Activated B cell treated with CpG ODN at 0.5 μM for 24 hours (primary cell): ENCODE measurements around the gene CST7. TPM values are rescaled to one million over a fixed set of nuclear protein-coding genes. Genes with fewer than 3 reads are reported as not detected.

Source experiments
- ATAC-seq: fragments of 200-7000 bp; cut with Tn5 transposase; one replicate; pipeline ENCODE4 v1.10.0; 2021; ENCODE audit warnings: low read depth, mild to moderate bottlenecking, moderate library complexity
- CTCF ChIA-PET: fragments of 350-600 bp; sonication (Branson Sonifier 250); formaldehyde crosslinking; loops from one replicate; lab custom pipeline; 2021; ENCODE audit warnings: antibody characterized with exemption; lab: Charles Lee
- POLR2A ChIA-PET: fragments of 350-600 bp; sonication (Branson Sonifier 250); formaldehyde crosslinking; loops from one replicate; lab custom pipeline; 2021; ENCODE audit warnings: antibody characterized with exemption; lab: Charles Lee
- DNase-seq: peaks from one replicate; pipeline ENCODE4 v3.0.0; 2022
- H3K27ac Mint-ChIP-seq: one replicate; pipeline ENCODE4 v1.8.0; 2020; ENCODE audit warnings: mixed read lengths
- H3K27me3 Mint-ChIP-seq: one replicate; pipeline ENCODE4 v1.8.0; 2021; ENCODE audit warnings: mixed read lengths
- H3K36me3 Mint-ChIP-seq: one replicate; pipeline ENCODE4 v1.8.0; 2021; ENCODE audit warnings: low read depth, mixed read lengths
- H3K4me1 Mint-ChIP-seq: one replicate; pipeline ENCODE4 v1.8.0; 2021; ENCODE audit warnings: mixed read lengths
- H3K4me3 Mint-ChIP-seq: one replicate; pipeline ENCODE4 v1.8.0; 2020; ENCODE audit warnings: mild to moderate bottlenecking, mixed read lengths
- H3K9me3 Mint-ChIP-seq: one replicate; pipeline ENCODE4 v1.8.0; 2020; ENCODE audit warnings: mixed read lengths
- intact Hi-C: fragments of 100-400 bp; cut with micrococcal nuclease; formaldehyde crosslinking; loops from one replicate; pipeline ENCODE4 v1.15.1; 2024
- total RNA-seq: library from RNA; stranded (reverse); gene quantifications from 2 replicates; pipeline ENCODE4 v1.2.3, GENCODE V29; 2022
- TF ChIP-seq, protein P1 (sequence below): fragments of 200-600 bp; IDR thresholded peaks from one replicate; pipeline ENCODE4 v1.8.0; 2022; ENCODE audit warnings: antibody characterized with exemption, mild to moderate bottlenecking

CST7 gene, protein sequence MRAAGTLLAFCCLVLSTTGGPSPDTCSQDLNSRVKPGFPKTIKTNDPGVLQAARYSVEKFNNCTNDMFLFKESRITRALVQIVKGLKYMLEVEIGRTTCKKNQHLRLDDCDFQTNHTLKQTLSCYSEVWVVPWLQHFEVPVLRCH
- 0.86 and 1.0 TPM in 2 replicates for total RNA-seq

DNA sequence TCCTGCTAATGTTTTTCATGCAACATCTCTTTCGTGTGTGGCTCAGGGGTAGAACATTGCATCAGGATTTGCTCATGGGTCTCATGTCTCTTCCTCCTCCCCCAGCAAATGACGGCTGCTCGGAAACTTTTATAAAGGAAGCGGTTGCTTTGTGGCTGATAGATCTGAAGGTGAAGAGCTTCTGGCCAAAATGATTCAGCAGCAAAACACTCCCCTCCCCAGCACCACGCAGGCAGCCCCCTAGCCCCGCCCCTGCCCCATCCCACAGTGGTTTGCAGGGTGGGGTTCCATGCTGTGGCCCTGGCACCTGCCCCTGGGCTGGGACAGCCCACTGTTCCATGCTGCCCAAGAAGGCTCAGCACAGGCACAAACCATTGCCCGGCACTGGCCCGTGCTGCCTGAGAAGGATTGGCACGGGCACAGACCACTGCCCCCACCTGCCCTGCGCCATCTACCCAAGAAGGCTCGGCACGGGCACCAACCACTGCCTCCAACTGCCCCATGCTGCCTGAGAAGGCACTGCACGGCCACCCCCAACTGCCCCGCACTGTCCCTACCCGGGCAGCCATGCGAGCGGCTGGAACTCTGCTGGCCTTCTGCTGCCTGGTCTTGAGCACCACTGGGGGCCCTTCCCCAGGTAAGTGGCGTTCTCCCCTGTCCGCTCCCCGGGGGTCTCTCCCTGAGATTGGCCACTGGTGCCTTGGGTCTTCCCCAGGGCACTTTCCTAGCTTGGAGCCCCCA is at the start of gene CST7:
TSS of gene CST7 (plus strand) at position 331 of the 741 bp plus-strand sequence. CDS start at position 568, 237 bp downstream.
- H3K36me3 Mint-ChIP-seq = peaks cover 2% of the 10 kb centered on the region

DNA sequence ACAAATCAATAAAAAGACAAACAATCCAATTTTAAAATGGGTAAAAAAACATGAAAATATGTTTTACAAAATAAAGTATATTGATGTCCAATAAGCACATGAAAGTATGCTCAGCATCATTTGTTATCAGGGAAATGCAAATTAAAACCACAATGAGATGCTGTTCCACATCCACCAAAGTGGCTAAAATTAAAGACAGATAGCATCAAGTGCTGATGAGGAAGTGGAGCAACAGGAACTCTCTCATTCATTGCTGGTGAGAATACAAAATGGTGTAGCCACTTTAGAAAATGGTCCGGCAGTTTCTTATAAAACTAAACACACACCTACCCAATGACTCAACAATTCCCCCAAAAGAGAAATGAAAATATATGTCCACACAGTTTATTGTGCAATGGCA is 42.3 kb upstream of the CST7 start:
- ChIA-PET CTCF (no interaction called here), POLR2A (no interaction called here)
- H3K4me3 Mint-ChIP-seq = no peak overlapping the region
- peaks cover 2% of the 10 kb centered on the region for H3K36me3 Mint-ChIP-seq
- TF ChIP-seq, protein P1, sequence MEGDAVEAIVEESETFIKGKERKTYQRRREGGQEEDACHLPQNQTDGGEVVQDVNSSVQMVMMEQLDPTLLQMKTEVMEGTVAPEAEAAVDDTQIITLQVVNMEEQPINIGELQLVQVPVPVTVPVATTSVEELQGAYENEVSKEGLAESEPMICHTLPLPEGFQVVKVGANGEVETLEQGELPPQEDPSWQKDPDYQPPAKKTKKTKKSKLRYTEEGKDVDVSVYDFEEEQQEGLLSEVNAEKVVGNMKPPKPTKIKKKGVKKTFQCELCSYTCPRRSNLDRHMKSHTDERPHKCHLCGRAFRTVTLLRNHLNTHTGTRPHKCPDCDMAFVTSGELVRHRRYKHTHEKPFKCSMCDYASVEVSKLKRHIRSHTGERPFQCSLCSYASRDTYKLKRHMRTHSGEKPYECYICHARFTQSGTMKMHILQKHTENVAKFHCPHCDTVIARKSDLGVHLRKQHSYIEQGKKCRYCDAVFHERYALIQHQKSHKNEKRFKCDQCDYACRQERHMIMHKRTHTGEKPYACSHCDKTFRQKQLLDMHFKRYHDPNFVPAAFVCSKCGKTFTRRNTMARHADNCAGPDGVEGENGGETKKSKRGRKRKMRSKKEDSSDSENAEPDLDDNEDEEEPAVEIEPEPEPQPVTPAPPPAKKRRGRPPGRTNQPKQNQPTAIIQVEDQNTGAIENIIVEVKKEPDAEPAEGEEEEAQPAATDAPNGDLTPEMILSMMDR = no peak
- DNase-seq (no peak), ATAC-seq (no peak)
- H3K27ac Mint-ChIP-seq = no peak overlapping the region
- H3K27me3 Mint-ChIP-seq = no peaks in the 10 kb centered on the region
- peaks cover 13% of the 10 kb centered on the region for H3K9me3 Mint-ChIP-seq
- intact Hi-C loops = no loop called here
- H3K4me1 Mint-ChIP-seq = no peaks in the 10 kb centered on the region

More for the DNA sequence above, at the start of gene CST7:
- DNase-seq (no peak), ATAC-seq (no peak)
- peaks cover 23% of the 10 kb centered on the region for H3K9me3 Mint-ChIP-seq
- POLR2A ChIA-PET = no interaction called here
- H3K27me3 Mint-ChIP-seq = peaks cover 18% of the 10 kb centered on the region
- intact Hi-C loops = no loop called here
- H3K4me3 Mint-ChIP-seq = no peak within 1 kb of the TSS
- no peak within 1 kb of the TSS for H3K27ac Mint-ChIP-seq
- TF ChIP-seq, protein P1 = no peak
- CTCF ChIA-PET = no interaction called here
- peaks cover 5% of the 10 kb centered on the region for H3K4me1 Mint-ChIP-seq

DNA sequence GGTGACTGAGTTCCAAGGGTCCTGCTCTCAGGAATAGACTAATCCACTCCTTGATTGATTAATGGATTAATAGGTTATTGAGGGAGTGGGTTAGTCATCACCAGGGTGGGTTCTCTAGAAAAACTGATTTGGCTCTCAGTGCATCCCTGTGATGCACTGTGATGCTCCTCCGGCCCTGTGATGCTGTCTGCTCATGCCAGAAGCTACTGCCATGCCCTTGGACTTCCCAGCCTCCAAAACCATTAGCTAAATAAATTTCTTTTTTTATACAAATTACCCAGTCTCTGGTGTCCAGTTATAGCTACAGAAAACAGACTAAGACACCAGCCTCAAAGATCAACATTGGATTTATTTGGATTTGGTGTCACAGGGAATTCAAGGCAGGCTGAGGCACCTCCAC is 40.4 kb upstream of the CST7 start:
- Mint-ChIP-seq H3K27ac (no peak overlapping the region), H3K9me3 (peaks cover 13% of the 10 kb centered on the region), H3K4me1 (no peaks in the 10 kb centered on the region), H3K27me3 (no peaks in the 10 kb centered on the region), H3K36me3 (peaks cover 2% of the 10 kb centered on the region), H3K4me3 (no peak overlapping the region)
- POLR2A ChIA-PET = no interaction called here
- no peak for DNase-seq
- intact Hi-C loops = no loop called here
- ATAC-seq = no peak
- CTCF ChIA-PET = no interaction called here
- TF ChIP-seq, protein P1 = no peak

DNA sequence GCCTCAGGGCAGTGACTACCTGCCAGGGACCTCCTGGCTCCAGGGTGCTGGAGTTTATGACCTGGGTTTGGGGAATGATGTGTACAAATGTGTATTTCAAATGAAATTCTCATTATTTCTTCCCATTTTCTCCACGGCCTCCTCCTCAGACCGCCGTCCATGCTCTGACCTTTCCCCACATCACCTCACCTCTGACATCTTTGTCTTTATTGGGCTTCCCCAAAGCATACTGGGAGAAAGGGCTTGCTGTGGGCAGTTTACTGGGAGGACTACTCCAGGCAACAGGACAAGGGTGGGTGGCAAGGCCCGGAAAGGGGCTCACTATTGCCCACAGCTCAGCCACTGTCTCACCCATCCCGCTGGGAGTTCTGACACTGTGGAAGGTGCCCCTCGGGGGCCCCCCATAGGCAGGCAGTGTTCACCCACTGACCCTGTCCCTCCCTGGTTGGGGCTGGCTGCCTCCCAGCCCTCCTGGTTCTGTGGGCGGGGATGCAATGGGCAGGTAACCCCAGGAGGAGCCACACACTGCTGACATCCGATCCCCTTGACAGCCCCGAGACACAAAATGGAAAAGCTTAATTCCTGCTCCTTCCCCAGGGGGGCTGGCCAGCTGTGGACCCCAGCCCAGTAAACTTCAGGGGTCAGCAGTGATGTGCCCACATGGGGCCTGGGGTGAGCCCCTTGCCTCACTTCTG is 39.8 kb upstream of the CST7 start:
- peaks cover 13% of the 10 kb centered on the region for H3K9me3 Mint-ChIP-seq
- intact Hi-C loops = no loop called here
- H3K27me3 Mint-ChIP-seq = no peaks in the 10 kb centered on the region
- CTCF ChIA-PET = no interaction called here
- no peaks in the 10 kb centered on the region for H3K4me1 Mint-ChIP-seq
- H3K4me3 Mint-ChIP-seq = no peak overlapping the region
- TF ChIP-seq, protein P1 = no peak
- DNase-seq (no peak), ATAC-seq (no peak)
- H3K36me3 Mint-ChIP-seq = peaks cover 2% of the 10 kb centered on the region
- POLR2A ChIA-PET = no interaction called here
- no peak overlapping the region for H3K27ac Mint-ChIP-seq

DNA sequence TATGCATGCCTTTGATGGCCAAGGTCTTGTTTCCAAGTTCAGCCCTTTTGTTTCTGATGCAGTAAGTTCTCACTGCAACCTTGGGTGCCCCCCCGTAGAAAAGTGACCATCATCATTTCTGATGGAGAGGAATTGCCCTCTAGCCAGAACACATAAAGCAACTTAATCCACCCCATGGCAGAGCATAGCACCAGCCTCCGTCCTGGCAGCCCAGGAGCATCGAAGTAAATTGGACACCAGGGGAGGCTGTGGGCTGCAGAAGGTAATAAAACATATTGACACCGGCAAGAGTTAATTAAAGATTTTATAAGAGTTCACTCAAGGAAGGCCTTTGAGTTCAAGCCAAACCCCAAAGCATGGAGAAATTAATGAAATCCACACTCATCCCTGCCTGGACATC is 39.2 kb upstream of the CST7 start:
- H3K9me3 Mint-ChIP-seq = peaks cover 13% of the 10 kb centered on the region
- intact Hi-C loops = no loop called here
- no peak for DNase-seq
- TF ChIP-seq, protein P1 = no peak
- H3K27me3 Mint-ChIP-seq = no peaks in the 10 kb centered on the region
- H3K27ac Mint-ChIP-seq = no peak overlapping the region
- CTCF ChIA-PET = no interaction called here
- no peak for ATAC-seq
- POLR2A ChIA-PET = no interaction called here
- H3K4me3 Mint-ChIP-seq = no peak overlapping the region
- H3K4me1 Mint-ChIP-seq = no peaks in the 10 kb centered on the region
- peaks cover 2% of the 10 kb centered on the region for H3K36me3 Mint-ChIP-seq
